Progenitor cell of endocrine pancreas (in vitro differentiated cells): ENCODE results near the gene GBX2. TPM values are rescaled to one million over a fixed set of nuclear protein-coding genes. Genes with fewer than 3 reads are reported as not detected.

Source experiments
- DNase-seq: peaks from one replicate; pipeline ENCODE4 v3.0.0; 2021; ENCODE audit warnings: low spot score; ENCODE audit not compliant: unreplicated experiment
- H3K27ac Mint-ChIP-seq: 2 replicates; pipeline ENCODE4 v1.8.0; 2021; ENCODE audit warnings: mild to moderate bottlenecking, moderate library complexity, mixed read lengths
- H3K27me3 Mint-ChIP-seq: 2 replicates; pipeline ENCODE4 v1.8.0; 2021; ENCODE audit warnings: mixed read lengths
- H3K36me3 Mint-ChIP-seq: 2 replicates; pipeline ENCODE4 v1.8.0; 2022; ENCODE audit warnings: mixed read lengths; ENCODE audit not compliant: insufficient read depth
- H3K4me1 Mint-ChIP-seq: 2 replicates; pipeline ENCODE4 v1.8.0; 2021; ENCODE audit warnings: low read depth, mixed read lengths
- H3K4me3 Mint-ChIP-seq: 2 replicates; pipeline ENCODE4 v1.8.0; 2021; ENCODE audit warnings: low read depth, mild to moderate bottlenecking, moderate library complexity, mixed read lengths
- H3K9me3 Mint-ChIP-seq: 2 replicates; pipeline ENCODE4 v1.8.0; 2021; ENCODE audit warnings: low read depth, mixed read lengths
- CTCF ChIP-seq: fragments of 200-600 bp; sonication (generic); IDR thresholded peaks from one replicate; pipeline ENCODE4 v1.5.0; 2021; ENCODE audit warnings: antibody characterized with exemption, mild to moderate bottlenecking; ENCODE audit not compliant: unreplicated experiment
- total RNA-seq: library from RNA; stranded (reverse); gene quantifications from 2 replicates; pipeline ENCODE4 v1.2.1, GENCODE V29; 2021

Gene GBX2
- total RNA-seq, 1 donor from 2014 or later: not detected

GRCh38 chr2:236184701-236185100 lies 16.5 kb upstream of the GBX2 start:
- Mint-ChIP-seq H3K36me3 (no peaks in the 10 kb centered on the region), H3K27ac (no peak overlapping the region), H3K27me3 (peaks cover 28% of the 10 kb centered on the region), H3K9me3 (peaks cover 9% of the 10 kb centered on the region), H3K4me1 (peaks cover 5% of the 10 kb centered on the region), H3K4me3 (no peak overlapping the region)
- no peak for TF ChIP-seq CTCF
- DNase-seq: no peak

- Mint-ChIP-seq H3K36me3 (no peaks in the 10 kb centered on the region), H3K27me3 (peaks cover 49% of the 10 kb centered on the region), H3K4me3 (no peak overlapping the region), H3K9me3 (peaks cover 9% of the 10 kb centered on the region), H3K27ac (peak overlapping the region; percentile 63), H3K4me1 (peaks cover 9% of the 10 kb centered on the region)
- no peak for DNase-seq
- TF ChIP-seq CTCF: peak; percentile 92
Observed at GRCh38 chr2:236180831-236181453, 12.8 kb upstream of the GBX2 start.

- no peak for TF ChIP-seq CTCF
- Mint-ChIP-seq H3K27ac (peak overlapping the region; percentile 27), H3K4me3 (no peak overlapping the region)
Observed at GRCh38 chr2:236180076-236180816, 12.1 kb upstream of the GBX2 start.

GRCh38 chr2:236179236-236180075 lies 11.3 kb upstream of the GBX2 start:
- DNase-seq: no peak
- TF ChIP-seq CTCF: no peak
- peak overlapping the region; percentile 76 for H3K4me3 Mint-ChIP-seq
- H3K27me3 Mint-ChIP-seq: peaks cover 64% of the 10 kb centered on the region
- H3K27ac Mint-ChIP-seq: peak overlapping the region; percentile 27
- H3K9me3 Mint-ChIP-seq: no peaks in the 10 kb centered on the region
- no peaks in the 10 kb centered on the region for H3K36me3 Mint-ChIP-seq
- H3K4me1 Mint-ChIP-seq: peaks cover 12% of the 10 kb centered on the region

More at GRCh38 chr2:236180076-236180816, 12.1 kb upstream of the GBX2 start:
- Mint-ChIP-seq H3K27me3 (peaks cover 56% of the 10 kb centered on the region), H3K36me3 (no peaks in the 10 kb centered on the region), H3K9me3 (peaks cover 4% of the 10 kb centered on the region), H3K4me1 (peaks cover 9% of the 10 kb centered on the region)
- DNase-seq: no peak

- no peak for DNase-seq
- Mint-ChIP-seq H3K4me1 (peaks cover 17% of the 10 kb centered on the region), H3K27me3 (peaks cover 70% of the 10 kb centered on the region), H3K4me3 (peak overlapping the region; percentile 76), H3K9me3 (no peaks in the 10 kb centered on the region), H3K27ac (no peak overlapping the region), H3K36me3 (no peaks in the 10 kb centered on the region)
- TF ChIP-seq CTCF: no peak
Observed at GRCh38 chr2:236178890-236179235, 10.7 kb upstream of the GBX2 start.
